Measurements from ENCODE around the gene DSE.

GRCh38 chr6:116379764-116380163 is 9.0 kb downstream of the DSE start:
- TF ChIP-seq CTCF (IDR thresholded peaks at IDR 0.05) (no peak), ZFX (IDR thresholded peaks at IDR 0.05; ENCODE audit: borderline replicate concordance) (no peak)
